PC-9 (cell line): ENCODE data around the gene STK10. TPM values are rescaled to one million over a fixed set of nuclear protein-coding genes. Genes with fewer than 3 reads are reported as not detected.

Source experiments
- BruUV-seq: library from RNA; stranded (reverse); fragments of 400-500 nt; replicated peaks from 2 replicates; lab custom pipeline; 2021; lab: Mats Ljungman, UMichigan
- CTCF ChIA-PET: fragments of 300-600 bp; sonication (Branson Sonifier 250); formaldehyde crosslinking; loops from one replicate; lab custom pipeline; 2022; ENCODE audit warnings: antibody characterized with exemption; lab: Charles Lee
- POLR2A ChIA-PET: fragments of 300-600 bp; sonication (Branson Sonifier 250); formaldehyde crosslinking; loops from one replicate; lab custom pipeline; 2022; ENCODE audit warnings: antibody characterized with exemption; ENCODE audit not compliant: unreplicated experiment; lab: Charles Lee
- DNase-seq, 2 experiments: peaks; one replicate each; pipeline versions ENCODE4 v3.0.0 to v3.0.0-alpha.2; 2015 to 2022; ENCODE audit warnings: mixed read lengths in 1 of 2
- H2AFZ ChIP-seq: fragments of 200-600 bp; sonication (generic); 2 replicates; pipeline ENCODE4 v1.8.1; 2017; ENCODE audit warnings: antibody characterized with exemption
- H3F3A ChIP-seq: fragments of 200-600 bp; sonication (generic); 2 replicates; pipeline ENCODE4 v1.8.1; 2017; ENCODE audit warnings: antibody characterized with exemption, mild to moderate bottlenecking, low read depth; ENCODE audit not compliant: insufficient read depth
- H3K27ac ChIP-seq: fragments of 200-600 bp; sonication (generic); 2 replicates; pipeline ENCODE4 v1.6.1; 2016; ENCODE audit warnings: mixed run types
- H3K27me3 ChIP-seq: fragments of 200-600 bp; sonication (generic); 2 replicates; pipeline ENCODE4 v1.6.1; 2016; ENCODE audit warnings: low read depth, mixed run types; ENCODE audit not compliant: insufficient read depth
- H3K36me3 ChIP-seq: fragments of 200-600 bp; sonication (generic); 2 replicates; pipeline ENCODE4 v1.6.1; 2016; ENCODE audit warnings: low read depth, mixed run types
- H3K4me1 ChIP-seq: fragments of 200-600 bp; sonication (generic); replicated peaks from 2 replicates; pipeline ENCODE4 v1.6.1; 2016; ENCODE audit warnings: mixed run types; ENCODE audit not compliant: insufficient read depth
- H3K4me2 ChIP-seq: fragments of 200-600 bp; sonication (generic); 2 replicates; pipeline ENCODE4 v1.6.1; 2017; ENCODE audit warnings: mixed run types
- H3K4me3 ChIP-seq: fragments of 200-600 bp; sonication (generic); 2 replicates; pipeline ENCODE4 v1.6.1; 2016; ENCODE audit warnings: mixed run types
- H3K79me2 ChIP-seq: fragments of 200-600 bp; sonication (generic); 2 replicates; pipeline ENCODE4 v1.6.1; 2017; ENCODE audit warnings: low read depth, mixed run types
- H3K9me2 ChIP-seq: fragments of 200-600 bp; sonication (generic); 2 replicates; pipeline ENCODE4 v1.8.1; 2017; ENCODE audit warnings: mild to moderate bottlenecking; ENCODE audit not compliant: insufficient read depth
- H3K9me3 ChIP-seq: fragments of 200-600 bp; sonication (generic); 2 replicates; pipeline ENCODE4 v1.8.1; 2016; ENCODE audit warnings: low read depth; ENCODE audit not compliant: insufficient read depth
- H4K20me1 ChIP-seq: fragments of 200-600 bp; sonication (generic); 2 replicates; pipeline ENCODE4 v1.8.1; 2017; ENCODE audit not compliant: insufficient read depth
- CTCF ChIP-seq: fragments of 200-600 bp; sonication (generic); conservative IDR thresholded peaks from 2 replicates; pipeline ENCODE4 v1.6.1; 2017; ENCODE audit warnings: mixed run types, antibody characterized with exemption, mild to moderate bottlenecking, moderate library complexity
- EZH2 ChIP-seq: fragments of 200-600 bp; sonication (generic); IDR thresholded peaks from 2 replicates; pipeline ENCODE4 v1.8.0; 2017; ENCODE audit warnings: antibody characterized with exemption, low read depth
- intact Hi-C: fragments of 100-400 bp; cut with micrococcal nuclease; formaldehyde crosslinking; loops from one replicate; pipeline ENCODE4 v1.10.0; 2022; ENCODE audit not compliant: unreplicated experiment
- total RNA-seq: library from RNA; stranded (reverse); gene quantifications from 2 replicates; pipeline ENCODE4 v1.2.3, GENCODE V29; 2021

Gene STK10
- total RNA-seq, 1 experiment from 2014 or later, result 31.5 TPM

GRCh38 chr5:172115541-172115982 is 72.5 kb downstream of the STK10 start:
- BruUV-seq, result no TSS peak
- Histone ChIP-seq H3K27me3 (no peaks in the 10 kb centered on the region), H3K79me2 (no peaks in the 10 kb centered on the region), H3F3A (peaks cover 4% of the 10 kb centered on the region), H3K36me3 (no peaks in the 10 kb centered on the region), H2AFZ (no peak overlapping the region), H3K4me3 (no peak overlapping the region), H3K4me2 (no peak overlapping the region), H3K9me2 (no peaks in the 10 kb centered on the region), H3K9me3 (no peaks in the 10 kb centered on the region), H3K27ac (no peak overlapping the region), H3K4me1 (no peaks in the 10 kb centered on the region), H4K20me1 (no peaks in the 10 kb centered on the region; the same call in 1 of the 2 replicates)
- no peak for DNase-seq
- TF ChIP-seq EZH2 (no peak), CTCF (no peak)
- CTCF ChIA-PET, result no interaction called here
- intact Hi-C loops, result no loop called here
- POLR2A ChIA-PET, result no interaction called here

- ChIA-PET POLR2A (no interaction called here), CTCF (no interaction called here)
- H3K9me3 ChIP-seq, result no peaks in the 10 kb centered on the region
- H3K4me2 ChIP-seq, result no peak overlapping the region
- no peak for DNase-seq
- H3K9me2 ChIP-seq, result no peaks in the 10 kb centered on the region
- H3K27me3 ChIP-seq, result no peaks in the 10 kb centered on the region
- no peaks in the 10 kb centered on the region for H3K36me3 ChIP-seq
- H4K20me1 ChIP-seq, result no peaks in the 10 kb centered on the region; the same call in 1 of the 2 replicates
- H2AFZ ChIP-seq, result no peak overlapping the region
- TF ChIP-seq CTCF (no peak), EZH2 (no peak)
- no TSS peak for BruUV-seq
- no peaks in the 10 kb centered on the region for H3K79me2 ChIP-seq
- H3F3A ChIP-seq, result peaks cover 4% of the 10 kb centered on the region
- H3K4me3 ChIP-seq, result no peak overlapping the region
- intact Hi-C loops, result no loop called here
- H3K27ac ChIP-seq, result no peak overlapping the region
- no peaks in the 10 kb centered on the region for H3K4me1 ChIP-seq
Measured at GRCh38 chr5:172114875-172115422, 73.1 kb downstream of the STK10 start.

- Histone ChIP-seq H3K27ac (no peak overlapping the region), H4K20me1 (no peaks in the 10 kb centered on the region; the same call in 1 of the 2 replicates), H3K9me2 (no peaks in the 10 kb centered on the region), H3K4me3 (no peak overlapping the region), H3K4me2 (no peak overlapping the region), H3K36me3 (no peaks in the 10 kb centered on the region), H3K79me2 (no peaks in the 10 kb centered on the region), H3K27me3 (no peaks in the 10 kb centered on the region), H3K4me1 (peaks cover under 1% of the 10 kb centered on the region; the same call in 1 of the 2 replicates), H2AFZ (no peak overlapping the region), H3F3A (peaks cover 7% of the 10 kb centered on the region), H3K9me3 (no peaks in the 10 kb centered on the region)
- DNase-seq, result no peak
- POLR2A ChIA-PET, result no interaction called here
- TF ChIP-seq EZH2, result no peak
- no peak for TF ChIP-seq CTCF
- intact Hi-C loops, result no loop called here
- BruUV-seq, result no TSS peak
- CTCF ChIA-PET, result no interaction called here
Measured at GRCh38 chr5:172113036-172113435, 75.0 kb downstream of the STK10 start.
